Ectodermal cell (in vitro differentiated cells): Measurements from ENCODE around the gene ZNF512.
"Not testable (repeated sequence)": the region's sequence is repeated elsewhere in the genome, so short reads cannot be mapped to it uniquely, and the experiment has no call there.

ENCODE experiments used
- H3K27ac ChIP-seq: 2 replicates; pipeline ENCODE4 v1.7.0; 2013; ENCODE audit warnings: mild to moderate bottlenecking, low read depth, low read length; ENCODE audit not compliant: insufficient read depth, poor library complexity, severe bottlenecking
- H3K27me3 ChIP-seq: 2 replicates; pipeline ENCODE4 v1.7.0; 2013; ENCODE audit warnings: mild to moderate bottlenecking, low read length; ENCODE audit not compliant: insufficient read depth, control insufficient read depth, poor library complexity, severe bottlenecking
- H3K36me3 ChIP-seq: one replicate; pipeline ENCODE4 v1.7.0; 2013; ENCODE audit warnings: low read length; ENCODE audit not compliant: control insufficient read depth, insufficient read depth
- H3K4me1 ChIP-seq: one replicate; pipeline ENCODE4 v1.7.0; 2013; ENCODE audit warnings: low read length; ENCODE audit not compliant: control insufficient read depth, insufficient read depth
- H3K4me3 ChIP-seq: 2 replicates; pipeline ENCODE4 v1.7.0; 2013; ENCODE audit warnings: low read depth, low read length, control low read depth; ENCODE audit not compliant: insufficient read depth
- H3K9me3 ChIP-seq: 2 replicates; pipeline ENCODE4 v1.7.0; 2013; ENCODE audit warnings: mild to moderate bottlenecking, low read length, moderate library complexity; ENCODE audit not compliant: control insufficient read depth
- WGBS, 2 experiments: methylation state at CpG; one replicate each; pipeline ENCODE4 v1.1.7; 2013; ENCODE audit warnings: missing lambda C conversion rate in 2 of 2; 5-methylcytosine and 5-hydroxymethylcytosine counted together

The ZNF512 gene

DNA sequence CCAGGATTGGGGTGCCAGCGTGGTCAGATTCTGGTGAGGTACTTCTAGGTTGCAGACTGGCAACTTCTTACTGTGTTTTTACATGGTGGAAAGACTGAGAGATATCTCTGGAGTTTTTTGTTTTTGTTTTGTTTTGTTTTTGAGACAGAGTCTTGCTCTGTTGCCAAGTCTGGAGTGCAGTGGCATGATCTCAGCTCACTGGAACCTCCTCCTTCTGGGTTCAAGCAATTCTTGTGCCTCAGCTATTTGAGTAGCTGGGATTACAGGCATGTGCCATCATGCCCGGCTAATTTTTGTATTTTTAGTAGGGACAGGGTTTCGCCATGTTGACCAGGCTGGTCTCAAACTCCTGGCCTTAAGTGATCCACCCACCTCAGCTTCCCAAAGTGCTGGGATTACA lies 28.4 kb upstream of the ZNF512 start:
- not testable (repeated sequence) for H3K27ac ChIP-seq, H3K36me3 ChIP-seq, H3K9me3 ChIP-seq, H3K4me3 ChIP-seq, H3K4me1 ChIP-seq
- 85 to 89% methylated on average over 3 of the region's 3 CpGs for WGBS, 2 experiments
- peaks cover 11% of the 10 kb centered on the region for H3K27me3 ChIP-seq

DNA sequence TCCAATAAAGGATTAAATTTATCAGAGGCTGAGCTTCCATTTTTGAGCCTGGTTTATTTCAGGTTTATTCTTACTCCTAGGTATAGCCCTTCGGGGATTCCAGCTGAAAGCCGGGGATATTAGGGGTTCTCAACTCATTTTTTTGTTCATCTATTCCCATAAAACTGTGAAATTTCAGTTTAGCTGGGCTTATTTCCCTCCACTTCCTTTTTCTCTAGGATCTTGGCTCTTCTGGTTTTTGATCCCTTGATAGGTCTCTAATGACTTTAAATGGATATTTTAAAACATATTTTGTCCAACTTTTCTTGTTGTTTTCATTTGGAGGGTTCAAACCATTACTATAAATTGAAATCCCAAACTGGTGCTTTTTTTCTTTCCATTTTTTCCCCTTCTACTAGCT lies 23.6 kb upstream of the ZNF512 start:
- no peak overlapping the region for H3K27ac ChIP-seq
- no peaks in the 10 kb centered on the region for H3K4me1 ChIP-seq
- no peaks in the 10 kb centered on the region for H3K36me3 ChIP-seq
- WGBS, 2 experiments = 94 to 97% methylated on average over 2 of the region's 2 CpGs
- H3K4me3 ChIP-seq = no peak overlapping the region
- H3K27me3 ChIP-seq = no peaks in the 10 kb centered on the region
- no peaks in the 10 kb centered on the region for H3K9me3 ChIP-seq

DNA sequence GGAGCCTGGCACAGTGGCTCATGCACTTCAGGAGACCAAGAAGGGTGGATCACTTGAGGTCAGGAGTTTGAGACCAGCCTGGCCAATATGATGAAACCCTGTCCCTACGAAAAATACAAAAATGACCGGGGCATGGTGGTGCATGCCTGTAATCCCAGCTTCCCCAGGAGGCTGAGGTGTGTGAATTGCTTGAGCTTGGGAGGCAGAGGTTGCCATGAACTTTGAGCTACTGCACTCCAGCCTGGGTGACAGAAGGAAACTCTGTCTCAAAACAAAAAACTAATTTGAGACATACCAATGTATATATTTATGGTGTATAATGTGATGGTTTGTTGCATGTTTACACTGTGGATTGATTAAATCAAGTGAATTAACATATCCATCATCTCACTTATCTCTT lies 21.8 kb upstream of the ZNF512 start:
- Histone ChIP-seq H3K4me3 (no peak overlapping the region), H3K9me3 (no peaks in the 10 kb centered on the region), H3K27me3 (peaks cover 10% of the 10 kb centered on the region), H3K27ac (no peak overlapping the region), H3K36me3 (no peaks in the 10 kb centered on the region), H3K4me1 (no peaks in the 10 kb centered on the region)
- 63 to 76% methylated on average over 2 of the region's 2 CpGs for WGBS, 2 experiments

DNA sequence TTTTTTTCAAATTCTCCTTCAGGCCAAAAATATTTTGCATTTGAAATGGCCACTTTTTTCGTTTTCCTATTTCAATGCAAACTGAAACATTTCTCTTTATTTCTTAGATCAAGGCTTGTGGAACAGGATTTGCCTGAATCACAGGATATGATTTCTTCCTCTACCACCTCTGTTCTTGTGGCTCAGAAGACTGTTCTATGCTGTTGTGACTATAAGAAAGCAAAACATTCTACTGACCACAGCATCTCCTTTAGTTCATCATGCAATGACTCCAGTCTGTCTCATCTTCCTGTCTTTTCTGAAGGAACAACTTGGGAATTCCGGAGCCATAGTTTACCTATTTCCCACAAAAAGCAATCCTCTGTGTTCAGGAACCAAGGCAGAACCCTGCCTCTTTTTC lies 16.2 kb upstream of the ZNF512 start:
- WGBS, 2 experiments = 68 to 83% methylated on average over 2 of the region's 2 CpGs
- H3K27me3 ChIP-seq = peaks cover 47% of the 10 kb centered on the region
- no peak overlapping the region for H3K4me3 ChIP-seq
- H3K36me3 ChIP-seq = no peaks in the 10 kb centered on the region
- H3K9me3 ChIP-seq = no peaks in the 10 kb centered on the region
- H3K4me1 ChIP-seq = no peaks in the 10 kb centered on the region
- H3K27ac ChIP-seq = no peak overlapping the region

DNA sequence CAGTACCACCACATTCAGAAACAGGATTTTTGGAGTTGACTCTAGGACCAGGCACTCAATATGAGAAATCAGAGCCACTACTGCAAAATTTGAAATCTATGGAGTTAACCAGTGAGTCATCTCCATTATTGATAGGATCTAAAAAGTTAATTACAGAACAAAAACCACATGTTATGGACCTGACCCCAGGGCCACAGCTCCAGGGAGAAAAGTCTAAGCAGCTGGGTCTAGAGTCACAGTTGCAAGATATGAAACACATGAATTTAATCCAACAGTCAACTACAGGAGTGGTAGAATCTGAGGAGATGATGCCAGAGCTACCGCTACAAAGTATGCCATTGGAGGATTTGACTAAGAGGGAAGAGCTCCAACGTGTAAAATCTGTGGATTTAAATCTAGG lies 13.4 kb upstream of the ZNF512 start:
- Histone ChIP-seq H3K9me3 (no peaks in the 10 kb centered on the region), H3K4me1 (no peaks in the 10 kb centered on the region), H3K27me3 (peaks cover 47% of the 10 kb centered on the region), H3K27ac (no peak overlapping the region), H3K4me3 (no peak overlapping the region), H3K36me3 (no peaks in the 10 kb centered on the region)
- WGBS, 2 experiments = 60 to 72% methylated on average over 2 of the region's 2 CpGs

DNA sequence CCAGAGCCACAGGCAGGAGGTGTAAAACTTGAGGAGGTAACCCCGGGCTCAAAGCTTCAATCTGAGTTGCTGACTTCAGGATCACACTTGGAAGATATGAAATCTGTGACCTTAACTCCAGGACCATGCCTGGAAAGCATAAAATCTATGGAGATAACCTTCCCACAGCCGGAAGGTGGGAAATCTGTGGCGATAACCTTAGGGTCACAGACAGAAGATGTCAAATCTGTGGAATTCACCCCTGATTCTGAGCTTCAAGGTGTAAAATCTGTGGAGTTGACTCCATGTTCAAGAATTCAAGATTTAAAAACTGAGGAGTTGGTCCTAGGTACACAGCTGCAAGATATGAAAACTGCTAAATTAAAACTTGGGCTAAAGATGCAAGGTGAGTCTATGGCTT lies 11.6 kb upstream of the ZNF512 start:
- Histone ChIP-seq H3K9me3 (no peaks in the 10 kb centered on the region), H3K27me3 (peaks cover 36% of the 10 kb centered on the region), H3K4me3 (no peak overlapping the region), H3K27ac (no peak overlapping the region), H3K36me3 (no peaks in the 10 kb centered on the region), H3K4me1 (no peaks in the 10 kb centered on the region)
- WGBS, 2 experiments = 75 to 76% methylated on average over 3 of the region's 3 CpGs

DNA sequence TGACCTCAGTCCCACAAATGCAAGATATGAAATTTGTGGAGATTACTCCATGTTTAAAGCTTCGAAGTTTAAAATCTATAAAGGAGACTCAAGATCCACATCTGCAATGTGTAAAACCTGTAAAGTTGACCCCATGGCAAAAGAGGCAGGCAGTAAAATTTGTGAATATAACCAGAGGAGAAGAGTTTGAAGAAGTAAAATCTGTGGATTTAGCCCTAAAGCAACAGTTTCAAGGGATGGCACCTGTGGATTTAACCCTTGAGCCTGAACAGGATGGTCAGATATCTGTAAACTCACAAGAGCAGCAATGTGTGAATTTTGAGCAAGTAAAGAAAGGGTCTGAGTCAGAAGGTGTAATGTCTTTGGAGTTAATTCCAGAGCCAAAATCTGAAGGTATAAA lies 11.2 kb upstream of the ZNF512 start:
- no peaks in the 10 kb centered on the region for H3K36me3 ChIP-seq
- H3K27ac ChIP-seq = no peak overlapping the region
- H3K27me3 ChIP-seq = peaks cover 31% of the 10 kb centered on the region

DNA sequence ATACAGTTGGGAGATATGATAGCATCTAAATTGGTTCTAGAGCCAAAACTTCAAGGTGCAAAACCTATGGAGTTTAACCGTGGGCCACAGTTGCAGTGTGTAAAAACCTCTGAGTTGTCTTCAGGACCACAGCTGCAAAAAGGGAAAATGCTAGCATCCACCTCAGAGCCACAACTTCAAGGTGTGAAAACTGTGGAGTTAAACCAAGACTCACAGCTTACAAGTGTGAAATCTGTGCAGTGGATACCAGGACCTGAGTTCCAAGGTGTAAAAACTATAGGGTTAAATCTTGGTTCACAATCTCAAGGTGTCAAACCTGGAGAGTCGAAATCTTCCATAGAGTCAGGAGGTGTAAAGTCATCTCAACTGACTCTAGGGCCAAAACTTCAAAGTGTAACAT lies 10.4 kb upstream of the ZNF512 start:
- Histone ChIP-seq H3K36me3 (no peaks in the 10 kb centered on the region), H3K27ac (no peak overlapping the region), H3K27me3 (peaks cover 25% of the 10 kb centered on the region), H3K4me1 (no peaks in the 10 kb centered on the region), H3K9me3 (no peaks in the 10 kb centered on the region), H3K4me3 (no peak overlapping the region)
- WGBS, 2 experiments = 83 to 88% methylated on average over 2 of the region's 2 CpGs

More for the DNA sequence above, 11.2 kb upstream of the ZNF512 start:
- H3K9me3 ChIP-seq = no peaks in the 10 kb centered on the region
- H3K4me3 ChIP-seq = no peak overlapping the region
- 88 to 92% methylated on average over 1 of the region's 1 CpG for WGBS, 2 experiments
- no peaks in the 10 kb centered on the region for H3K4me1 ChIP-seq

DNA sequence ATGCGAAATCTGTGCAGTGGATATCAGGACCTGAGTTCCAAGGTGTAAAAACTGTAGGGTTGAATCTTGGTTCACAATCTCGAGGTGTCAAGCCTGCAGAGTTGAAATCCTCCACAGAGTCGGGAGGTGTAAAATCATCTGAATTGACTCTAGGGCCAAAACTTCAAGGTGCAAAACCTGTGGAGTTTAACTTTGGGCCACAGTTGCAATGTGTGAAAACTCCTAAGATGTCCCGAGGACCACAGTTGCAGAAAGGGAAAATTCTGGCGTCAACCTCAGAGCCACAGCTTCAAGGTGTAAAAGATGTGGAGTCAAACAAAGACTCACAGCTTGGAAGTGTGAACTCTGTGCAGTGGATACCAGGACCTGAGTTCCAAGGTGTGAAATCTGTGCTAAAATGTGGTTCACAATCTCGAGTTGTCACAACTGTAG lies 9.8 kb upstream of the ZNF512 start:
- H3K27me3 ChIP-seq = peaks cover 21% of the 10 kb centered on the region
- 84% methylated on average over 6 of the region's 6 CpGs for WGBS, 2 experiments
- no peak overlapping the region for H3K4me3 ChIP-seq

DNA sequence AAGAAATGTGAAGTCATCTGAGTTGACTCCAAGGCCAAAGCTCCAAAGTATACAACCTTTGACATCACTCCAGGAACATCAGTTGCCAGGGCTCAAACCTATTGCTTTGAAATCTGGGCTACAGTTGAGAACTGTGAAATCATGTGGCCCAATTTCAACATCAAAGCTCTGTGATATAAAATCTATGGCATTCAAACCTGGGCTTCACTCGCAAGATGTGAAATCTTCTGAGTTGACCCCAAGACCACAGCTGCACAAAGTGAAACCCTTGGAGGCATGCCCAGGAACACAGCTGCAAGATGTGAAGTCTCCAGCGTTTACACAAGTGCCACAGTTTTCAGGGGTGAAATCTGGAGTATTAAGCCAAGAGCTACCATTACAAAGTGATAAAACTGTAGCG lies 9.4 kb upstream of the ZNF512 start:
- H3K4me3 ChIP-seq = no peak overlapping the region
- no peak overlapping the region for H3K27ac ChIP-seq
- H3K36me3 ChIP-seq = no peaks in the 10 kb centered on the region
- no peaks in the 10 kb centered on the region for H3K4me1 ChIP-seq
- H3K27me3 ChIP-seq = peaks cover 18% of the 10 kb centered on the region
- no peaks in the 10 kb centered on the region for H3K9me3 ChIP-seq
- 84 to 87% methylated on average over 3 of the region's 3 CpGs for whole genome bisulfite sequencing, 2 experiments

More for the DNA sequence above, 9.8 kb upstream of the ZNF512 start:
- Histone ChIP-seq H3K27ac (no peak overlapping the region), H3K9me3 (no peaks in the 10 kb centered on the region), H3K4me1 (no peaks in the 10 kb centered on the region), H3K36me3 (no peaks in the 10 kb centered on the region)
